IMR-90 (cell line): Measurements from ENCODE around the gene PARP3. TPM values are rescaled to one million over a fixed set of nuclear protein-coding genes. Genes with fewer than 3 reads are reported as not detected.

ENCODE experiments used
- ATAC-seq: fragments of 200-7000 bp; cut with Tn5 transposase; 2 replicates; pipeline ENCODE4 v1.9.1; 2020; ENCODE audit warnings: low read depth, mild to moderate bottlenecking, moderate library complexity
- BruUV-seq: library from RNA; stranded (reverse); fragments of 400-500 nt; replicated peaks from 2 replicates; lab custom pipeline; 2021; lab: Mats Ljungman, UMichigan
- CTCF ChIA-PET: fragments of 300-600 bp; formaldehyde crosslinking; extraction: SDS; loops from one replicate; lab custom pipeline; 2021; ENCODE audit warnings: antibody characterized with exemption; lab: Yijun Ruan, JAX
- POLR2A ChIA-PET: fragments of 300-600 bp; sonication (Branson Sonifier 250); formaldehyde crosslinking; loops from one replicate; lab custom pipeline; 2022; ENCODE audit warnings: antibody characterized with exemption; ENCODE audit not compliant: unreplicated experiment; lab: Charles Lee
- DNase-seq: peaks from one replicate; pipeline ENCODE4 v3.0.0; 2013
- H2AFZ ChIP-seq: replicated peaks from 2 replicates; pipeline ENCODE3; 2013; ENCODE audit warnings: low read length, mild to moderate bottlenecking; ENCODE audit not compliant: poor library complexity
- H2AK5ac ChIP-seq: 2 replicates; pipeline ENCODE4 v1.6.1; 2013; ENCODE audit warnings: low read depth, low read length, inconsistent platforms
- H2AK9ac ChIP-seq: replicated peaks from 2 replicates; pipeline ENCODE3; 2013; ENCODE audit warnings: mild to moderate bottlenecking, low read depth, low read length, moderate library complexity; ENCODE audit not compliant: poor library complexity
- H2BK120ac ChIP-seq: 2 replicates; pipeline ENCODE4 v1.6.1; 2013; ENCODE audit warnings: low read depth, low read length, inconsistent platforms
- H2BK15ac ChIP-seq: 3 replicates; pipeline ENCODE4 v1.6.1; 2013; ENCODE audit warnings: low read depth, low read length, inconsistent platforms
- H2BK20ac ChIP-seq: 2 replicates; pipeline ENCODE4 v1.6.1; 2013; ENCODE audit warnings: low read depth, mild to moderate bottlenecking, inconsistent platforms, low read length, moderate library complexity
- H2BK5ac ChIP-seq: 2 replicates; pipeline ENCODE4 v1.6.1; 2013; ENCODE audit warnings: mild to moderate bottlenecking, low read depth, low read length, inconsistent platforms; ENCODE audit not compliant: poor library complexity, severe bottlenecking
- H3K14ac ChIP-seq: replicated peaks from 2 replicates; pipeline ENCODE4 v1.6.1; 2013; ENCODE audit warnings: low read depth, low read length, inconsistent platforms
- H3K18ac ChIP-seq: 2 replicates; pipeline ENCODE4 v1.6.1; 2013; ENCODE audit warnings: low read depth, low read length, control low read depth
- H3K23ac ChIP-seq: 2 replicates; pipeline ENCODE4 v1.6.1; 2013; ENCODE audit warnings: low read depth, low read length, inconsistent platforms
- H3K27ac ChIP-seq: 2 replicates; pipeline ENCODE4 v1.5.1; 2013; ENCODE audit warnings: mild to moderate bottlenecking, control low read depth, low read length; ENCODE audit not compliant: insufficient read depth
- H3K27me3 ChIP-seq: 2 replicates; pipeline ENCODE4 v1.6.1; 2013; ENCODE audit warnings: low read length; ENCODE audit not compliant: control insufficient read depth, insufficient read depth
- H3K36me3 ChIP-seq: 2 replicates; pipeline ENCODE4 v1.6.1; 2013; ENCODE audit warnings: low read length, mixed read lengths; ENCODE audit not compliant: control insufficient read depth, insufficient read depth
- H3K4ac ChIP-seq: 2 replicates; pipeline ENCODE4 v1.6.1; 2013; ENCODE audit warnings: low read depth, low read length, inconsistent platforms
- H3K4me1 ChIP-seq: 2 replicates; pipeline ENCODE4 v1.6.1; 2013; ENCODE audit warnings: low read length, mixed read lengths; ENCODE audit not compliant: control insufficient read depth, insufficient read depth
- H3K4me2 ChIP-seq: 2 replicates; pipeline ENCODE4 v1.6.1; 2013; ENCODE audit warnings: low read depth, mild to moderate bottlenecking, control low read depth, low read length, moderate library complexity
- H3K4me3 ChIP-seq: 2 replicates; pipeline ENCODE4 v1.5.1; 2013; ENCODE audit warnings: low read depth, mild to moderate bottlenecking, control low read depth, low read length, moderate library complexity; ENCODE audit not compliant: insufficient read depth
- H3K56ac ChIP-seq: 2 replicates; pipeline ENCODE4 v1.6.1; 2013; ENCODE audit warnings: low read length, inconsistent platforms; ENCODE audit not compliant: insufficient read depth; ENCODE audit errors: extremely low read depth
- H3K79me1 ChIP-seq, 2 experiments: 2 replicates each; pipeline ENCODE4 v1.6.1; 2013; ENCODE audit warnings: low read length in 2 of 2, inconsistent platforms in 1 of 2, low read depth in 1 of 2
- H3K9ac ChIP-seq: 2 replicates; pipeline ENCODE4 v1.6.1; 2013; ENCODE audit warnings: low read depth, low read length, control low read depth
- H3K9me1 ChIP-seq: 2 replicates; pipeline ENCODE4 v1.6.1; 2013; ENCODE audit warnings: low read length, inconsistent platforms; ENCODE audit not compliant: insufficient read depth
- H3K9me3 ChIP-seq: 2 replicates; pipeline ENCODE4 v1.6.1; 2013; ENCODE audit warnings: low read length; ENCODE audit not compliant: control insufficient read depth, insufficient read depth
- H4K20me1 ChIP-seq: 2 replicates; pipeline ENCODE4 v1.6.1; 2013; ENCODE audit warnings: low read length, inconsistent platforms; ENCODE audit not compliant: insufficient read depth
- H4K5ac ChIP-seq: 2 replicates; pipeline ENCODE4 v1.6.1; 2013; ENCODE audit warnings: mild to moderate bottlenecking, low read depth, low read length, control low read depth
- H4K8ac ChIP-seq, 2 experiments: 2 replicates each; pipeline ENCODE4 v1.6.1; 2013; ENCODE audit warnings: low read depth in 2 of 2, low read length in 2 of 2, control low read depth in 1 of 2, inconsistent platforms in 1 of 2
- H4K91ac ChIP-seq: 2 replicates; pipeline ENCODE4 v1.6.1; 2013; ENCODE audit warnings: low read depth, low read length, inconsistent platforms; ENCODE audit not compliant: insufficient read depth
- BHLHE40 ChIP-seq: fragments of 150-350 bp; IDR thresholded peaks from 2 replicates; pipeline ENCODE4 v1.6.1; 2016; ENCODE audit warnings: mild to moderate bottlenecking, low read depth, low read length
- CHD1 ChIP-seq: IDR thresholded peaks from 2 replicates; pipeline ENCODE4 v1.6.1; 2012; ENCODE audit warnings: low read depth, low read length, improper control_type of control experiment
- FOS ChIP-seq: fragments of 150-350 bp; IDR thresholded peaks from 2 replicates; pipeline ENCODE4 v1.6.1; 2016; ENCODE audit warnings: low read depth, low read length
- MAFK ChIP-seq: IDR thresholded peaks from 2 replicates; pipeline ENCODE4 v1.6.1; 2012; ENCODE audit warnings: low read depth, low read length, improper control_type of control experiment
- MAZ ChIP-seq: IDR thresholded peaks from 2 replicates; pipeline ENCODE4 v1.6.1; 2012; ENCODE audit warnings: low read depth, mild to moderate bottlenecking, low read length, improper control_type of control experiment, moderate library complexity, borderline replicate concordance
- MXI1 ChIP-seq: IDR thresholded peaks from 2 replicates; pipeline ENCODE4 v1.6.1; 2012; ENCODE audit warnings: low read depth, mild to moderate bottlenecking, low read length, moderate library complexity, borderline replicate concordance
- NFE2L2 ChIP-seq: fragments of 150-350 bp; IDR thresholded peaks from 2 replicates; pipeline ENCODE4 v1.6.1; 2016; ENCODE audit warnings: low read depth, mild to moderate bottlenecking, low read length
- RCOR1 ChIP-seq: IDR thresholded peaks from 2 replicates; pipeline ENCODE4 v1.6.1; 2012; ENCODE audit warnings: mild to moderate bottlenecking, low read length, improper control_type of control experiment; ENCODE audit not compliant: insufficient replicate concordance
- RFX5 ChIP-seq: IDR thresholded peaks from 2 replicates; pipeline ENCODE4 v1.8.0; 2012; ENCODE audit warnings: low read depth, mild to moderate bottlenecking, low read length, moderate library complexity
- USF2 ChIP-seq: fragments of 150-350 bp; IDR thresholded peaks from 2 replicates; pipeline ENCODE4 v1.6.1; 2017; ENCODE audit warnings: mild to moderate bottlenecking, antibody characterized with exemption, low read length, low read depth
- WGBS, 2 experiments: methylation state at CpG; one replicate each; pipeline versions ENCODE4 v1.1.5 to v1.1.7; 2013; ENCODE audit warnings: missing lambda C conversion rate in 2 of 2; ENCODE audit not compliant: insufficient read length in 1 of 2; ENCODE audit errors: extremely low coverage in 2 of 2; 5-methylcytosine and 5-hydroxymethylcytosine counted together
- dilution Hi-C: fragments of 300-500 bp; cut with HindIII; formaldehyde crosslinking; loops from one replicate; pipeline ENCODE4 v1.14.3; 2018; ENCODE audit warnings: low sequenced_read_pairs; ENCODE audit not compliant: unreplicated experiment
- in situ Hi-C: fragments of 300-500 bp; cut with MboI; formaldehyde crosslinking; loops from 3 replicates; pipeline ENCODE4 v1.14.3; 2019; ENCODE audit warnings: low sequenced_read_pairs, inconsistent platforms, mixed read lengths
- intact Hi-C: fragments of 100-400 bp; cut with micrococcal nuclease; formaldehyde crosslinking; loops from 2 replicates; pipeline ENCODE4 v1.10.0; 2022
- polyA plus RNA-seq, 3 experiments: library from polyadenylated mRNA; depleted of rRNA; stranded (reverse); fragments of >200 nt; gene quantifications; 2 replicates each; pipeline ENCODE4 v1.2.3, GENCODE V29; 2012; ENCODE audit warnings: low replicate concordance in 1 of 3
- total RNA-seq: library from RNA; depleted of rRNA; stranded (reverse); fragments of >200 nt; gene quantifications from 2 replicates; pipeline ENCODE4 v1.2.3, GENCODE V29; 2012

The PARP3 gene
- total and polyA plus RNA-seq, 2 of the 4 experiments (the other 2 are of a cell fraction) = 16.3 to 22.0 TPM

- ATAC-seq (no peak), DNase-seq (no peak)
- Histone ChIP-seq H2BK5ac (no peak overlapping the region), H3K9me3 (no peaks in the 10 kb centered on the region), H4K5ac (no peak overlapping the region), H3K4me2 (no peak overlapping the region), H3K79me1 (peaks cover 17 to 28% of the 10 kb centered on the region in 2 experiments; a peak in 3 of 4 replicates), H3K9ac (no peak overlapping the region), H3K18ac (no peak overlapping the region), H3K4me1 (peaks cover 5% of the 10 kb centered on the region), H4K91ac (no peak overlapping the region), H4K20me1 (peaks cover 15% of the 10 kb centered on the region; the same call in 1 of the 2 replicates), H4K8ac (no peak overlapping the region), H2AFZ (no peak overlapping the region), H3K36me3 (peaks cover 21% of the 10 kb centered on the region), H2AK5ac (no peak overlapping the region), H3K4ac (no peak overlapping the region), H3K4me3 (no peak overlapping the region), H2AK9ac (no peak overlapping the region), H3K56ac (no peak overlapping the region), H2BK120ac (no peak overlapping the region), H2BK20ac (no peak overlapping the region), H3K23ac (no peak overlapping the region), H3K14ac (no peak overlapping the region), H2BK15ac (no peak overlapping the region), H3K27ac (no peak overlapping the region), H3K27me3 (no peaks in the 10 kb centered on the region), H3K9me1 (peaks cover 3% of the 10 kb centered on the region)
- dilution Hi-C loops = no loop called here
- ChIA-PET CTCF (no interaction called here), POLR2A (interaction anchor here (0.5 kb wide), 1 partner anchor 54 kb away, joined by 3 read pairs; no protein-coding TSS in a partner anchor)
- in situ Hi-C loops = no loop called here
- BruUV-seq = no TSS peak
- intact Hi-C loops = loop anchor here (5.0 kb wide), 1 partner anchor 200 kb away; the partner anchor contains the start of gene ALAS1
- WGBS, 2 experiments = 43% methylated on average over 1 of the region's 2 CpGs; no CpG with 5 or more reads in 1 of the 2 experiments
- no peak for TF ChIP-seq NFE2L2
- no peak for TF ChIP-seq BHLHE40
- TF ChIP-seq MXI1 = no peak
- no peak for TF ChIP-seq MAFK
- no peak for TF ChIP-seq CHD1
- no peak for TF ChIP-seq FOS
- no peak for TF ChIP-seq USF2
- TF ChIP-seq MAZ = no peak
- TF ChIP-seq RCOR1 = no peak
- no peak for TF ChIP-seq RFX5
Observed at GRCh38 chr3:51997172-51997571, 55.0 kb downstream of the PARP3 start.
